K562 (cell line): ENCODE measurements around the gene CCDC171. TPM values are rescaled to one million over a fixed set of nuclear protein-coding genes. Genes with fewer than 3 reads are reported as not detected.

Experiments
- ATAC-seq: fragments of 200-7000 bp; cut with Tn5 transposase; 3 replicates; pipeline ENCODE4 v1.9.1; 2020; ENCODE audit warnings: moderate library complexity
- BruUV-seq: library from RNA; stranded (reverse); fragments of 400-500 nt; replicated peaks from 2 replicates; lab custom pipeline; 2021; lab: Mats Ljungman, UMichigan
- CTCF ChIA-PET: fragments of 300-600 bp; formaldehyde crosslinking; extraction: SDS; loops from one replicate; lab custom pipeline; 2021; ENCODE audit warnings: low intra/inter-chr PET ratio; lab: Yijun Ruan, JAX
- POLR2A ChIA-PET: fragments of 300-600, 350-650 bp; sonication (Branson Sonifier 250); formaldehyde crosslinking; extraction: SDS; loops from one replicate; lab custom pipeline; 2021; ENCODE audit warnings: antibody characterized with exemption, inconsistent platforms; lab: Yijun Ruan, JAX
- DNase-seq, 4 experiments: peaks; one replicate each; pipeline versions ENCODE4 v3.0.0 to v3.0.0-alpha.2; 2011 to 2018; ENCODE audit warnings: low spot score in 3 of 4, mixed read lengths in 3 of 4; ENCODE audit errors: extremely low read depth in 1 of 4
- FAIRE-seq: peaks from 2 replicates; lab custom pipeline; 2011; peaks lifted over from hg19 to GRCh38; lab: Jason Lieb, UNC
- H2AFZ ChIP-seq: 2 replicates; pipeline ENCODE4 v1.6.0; 2011; ENCODE audit warnings: low read depth, low read length, control low read depth, inconsistent platforms
- H3K27ac ChIP-seq: fragments of 200-600 bp; 3 replicates; pipeline ENCODE4 v1.8.0; 2011; ENCODE audit warnings: low read depth, mild to moderate bottlenecking, control low read depth, inconsistent platforms, low read length, moderate library complexity, mixed read lengths; ENCODE audit errors: extremely low read depth
- H3K27me3 ChIP-seq, 2 experiments: fragments of 300-600 bp in 1 of 2; 2 replicates in 1 of 2; 3 replicates in 1 of 2; pipeline versions ENCODE4 v1.6.0 to v1.8.0; 2011; ENCODE audit warnings: inconsistent platforms in 2 of 2, low read length in 2 of 2, mild to moderate bottlenecking in 1 of 2, mixed read lengths in 1 of 2, moderate library complexity in 1 of 2; ENCODE audit not compliant: control insufficient read depth in 2 of 2, insufficient read depth in 2 of 2
- H3K36me3 ChIP-seq: fragments of 300-600 bp; 3 replicates; pipeline ENCODE4 v1.8.0; 2011; ENCODE audit warnings: mild to moderate bottlenecking, low read length, inconsistent platforms; ENCODE audit not compliant: control insufficient read depth, insufficient read depth
- H3K4me1 ChIP-seq, 2 experiments: fragments of 200-600 bp in 1 of 2; replicated peaks in 1 of 2; 2 replicates in 1 of 2; 3 replicates in 1 of 2; pipeline versions ENCODE4 v1.5.1 to v1.8.0; 2011; ENCODE audit warnings: inconsistent platforms in 2 of 2, low read length in 2 of 2, mild to moderate bottlenecking in 1 of 2, mixed read lengths in 1 of 2, moderate library complexity in 1 of 2; ENCODE audit not compliant: control insufficient read depth in 2 of 2, insufficient read depth in 2 of 2
- H3K4me2 ChIP-seq: 2 replicates; pipeline ENCODE4 v1.6.1; 2011; ENCODE audit warnings: low read length, control low read depth, inconsistent platforms, mixed read lengths; ENCODE audit not compliant: insufficient read depth
- H3K4me3 ChIP-seq: fragments of 200-600 bp; sonication (generic), shearing (Covaris generic); 2 replicates; pipeline ENCODE4 v1.5.1; 2016; ENCODE audit warnings: control low read depth, inconsistent platforms
- H3K79me2 ChIP-seq: fragments of 200-600 bp; 3 replicates; pipeline ENCODE4 v1.8.0; 2011; ENCODE audit warnings: low read length, inconsistent platforms; ENCODE audit not compliant: control insufficient read depth, insufficient read depth
- H3K9ac ChIP-seq, 2 experiments: 2 replicates each; pipeline versions ENCODE4 v1.6.0 to v1.6.1; 2011; ENCODE audit warnings: low read depth in 2 of 2, low read length in 2 of 2, control low read depth in 1 of 2, inconsistent platforms in 1 of 2, mild to moderate bottlenecking in 1 of 2, mixed read lengths in 1 of 2; ENCODE audit not compliant: insufficient read depth in 1 of 2
- H3K9me1 ChIP-seq: one replicate; pipeline ENCODE4 v1.6.0; 2011; ENCODE audit warnings: inconsistent platforms, mild to moderate bottlenecking, low read length, moderate library complexity; ENCODE audit not compliant: control insufficient read depth, insufficient read depth
- H3K9me3 ChIP-seq: replicated peaks from 2 replicates; pipeline ENCODE4 v1.5.1; 2011; ENCODE audit warnings: low read depth, low read length, inconsistent platforms; ENCODE audit not compliant: control insufficient read depth, insufficient read depth
- H4K20me1 ChIP-seq: replicated peaks from 2 replicates; pipeline ENCODE4 v1.6.1; 2011; ENCODE audit warnings: low read length, inconsistent platforms, mixed read lengths; ENCODE audit not compliant: control insufficient read depth, insufficient read depth
- ETS2 ChIP-seq: IDR thresholded peaks from 2 replicates; pipeline ENCODE4 v1.6.1; 2016; ENCODE audit warnings: borderline replicate concordance, missing genetic modification characterization, mild to moderate bottlenecking, moderate library complexity, missing compliant biosample characterization; ENCODE audit not compliant: poor library complexity, severe bottlenecking
- NONO ChIP-seq, 2 experiments: fragments of 200-400 bp in 1 of 2; fragments of 450-650 bp in 1 of 2; formaldehyde crosslinking in 1 of 2; IDR thresholded peaks; 2 replicates each; pipeline ENCODE4 v1.6.1; 2017; ENCODE audit warnings: low read depth in 2 of 2, mild to moderate bottlenecking in 2 of 2, moderate library complexity in 2 of 2, low read length in 1 of 2
- RB1 ChIP-seq: fragments of 450-650 bp; IDR thresholded peaks from 2 replicates; pipeline ENCODE4 v1.6.1; 2017; ENCODE audit warnings: low read depth, mild to moderate bottlenecking
- YY1 ChIP-seq, 3 experiments: IDR thresholded peaks; 2 replicates each; pipeline ENCODE4 v1.6.1; 2011; ENCODE audit warnings: low read length in 2 of 3, mild to moderate bottlenecking in 2 of 3, moderate library complexity in 2 of 3, borderline replicate concordance in 1 of 3, control low read depth in 1 of 3, low read depth in 1 of 3; ENCODE audit not compliant: insufficient read depth in 3 of 3, insufficient replicate concordance in 2 of 3, control insufficient read depth in 1 of 3, insufficient read length in 1 of 3; ENCODE audit errors: extremely low read depth in 1 of 3
- ZNF121 ChIP-seq: sonication (generic); formaldehyde crosslinking; conservative IDR thresholded peaks from 2 replicates; pipeline ENCODE4 v1.8.0; 2022; ENCODE audit warnings: missing genetic modification reagents
- WGBS: fragments of 100-300 bp; shearing (Covaris generic); methylation state at CpG from one replicate; pipeline ENCODE4 v1.1.6; 2016; ENCODE audit warnings: low coverage, mixed read lengths; ENCODE audit not compliant: insufficient coverage; ENCODE audit errors: missing lambda C conversion rate; 5-methylcytosine and 5-hydroxymethylcytosine counted together
- in situ Hi-C: fragments of 300-500 bp; cut with MboI; formaldehyde crosslinking; loops from 4 replicates; pipeline ENCODE4 v1.15.0; 2018; ENCODE audit warnings: inconsistent platforms, mixed read lengths
- intact Hi-C: fragments of 100-400 bp; cut with micrococcal nuclease; formaldehyde crosslinking; loops from 2 replicates; pipeline ENCODE4 v1.14.2; 2022
- polyA plus RNA-seq, 8 experiments: library from polyadenylated mRNA; depleted of rRNA in 4 of 8; stranded (reverse) in 5 of 8; unstranded in 3 of 8; fragments of >200 nt; fragmentation: Nextera tagmentation in 2 of 8; fragmentation: Illumina TruSeq in 1 of 8; extraction: Ambion mirVana in 2 of 8; extraction: Trizol in 1 of 8; gene quantifications; 2 replicates each; pipeline versions ENCODE4 v1.2.1 to v1.2.3, GENCODE V29; 2011 to 2014; ENCODE audit warnings: inconsistent platforms in 1 of 8, missing spikeins in 1 of 8
- total RNA-seq, 7 experiments: library from RNA; depleted of rRNA in 6 of 7; stranded (reverse); fragments of >200 nt in 6 of 7; fragmentation: Illumina TruSeq in 2 of 7; extraction: Trizol in 2 of 7; gene quantifications; 2 replicates each; pipeline versions ENCODE4 v1.2.1 to v1.2.3, GENCODE V29; 2011 to 2021; ENCODE audit warnings: low replicate concordance in 1 of 7
- TF ChIP-seq, protein P1 (sequence below): fragments of 450-650 bp; IDR thresholded peaks from 2 replicates; pipeline ENCODE4 v1.6.1; 2016; ENCODE audit warnings: low read depth
- TF ChIP-seq, protein P2 (sequence below): IDR thresholded peaks from 3 replicates; pipeline ENCODE4 v1.6.1; 2011; ENCODE audit warnings: borderline replicate concordance, mild to moderate bottlenecking; ENCODE audit not compliant: insufficient read length, insufficient read depth
- TF ChIP-seq, protein P3 (sequence below): fragments of 450-650 bp; formaldehyde crosslinking; IDR thresholded peaks from 2 replicates; pipeline ENCODE4 v1.4.0; 2020; ENCODE audit warnings: mild to moderate bottlenecking, moderate library complexity

The CCDC171 gene
- total and polyA plus RNA-seq, 9 of the 15 experiments (the other 6 are each of a cell fraction or from before 2014, with no cell fraction given): 0.08 to 3.8 (median 0.27) TPM

DNA sequence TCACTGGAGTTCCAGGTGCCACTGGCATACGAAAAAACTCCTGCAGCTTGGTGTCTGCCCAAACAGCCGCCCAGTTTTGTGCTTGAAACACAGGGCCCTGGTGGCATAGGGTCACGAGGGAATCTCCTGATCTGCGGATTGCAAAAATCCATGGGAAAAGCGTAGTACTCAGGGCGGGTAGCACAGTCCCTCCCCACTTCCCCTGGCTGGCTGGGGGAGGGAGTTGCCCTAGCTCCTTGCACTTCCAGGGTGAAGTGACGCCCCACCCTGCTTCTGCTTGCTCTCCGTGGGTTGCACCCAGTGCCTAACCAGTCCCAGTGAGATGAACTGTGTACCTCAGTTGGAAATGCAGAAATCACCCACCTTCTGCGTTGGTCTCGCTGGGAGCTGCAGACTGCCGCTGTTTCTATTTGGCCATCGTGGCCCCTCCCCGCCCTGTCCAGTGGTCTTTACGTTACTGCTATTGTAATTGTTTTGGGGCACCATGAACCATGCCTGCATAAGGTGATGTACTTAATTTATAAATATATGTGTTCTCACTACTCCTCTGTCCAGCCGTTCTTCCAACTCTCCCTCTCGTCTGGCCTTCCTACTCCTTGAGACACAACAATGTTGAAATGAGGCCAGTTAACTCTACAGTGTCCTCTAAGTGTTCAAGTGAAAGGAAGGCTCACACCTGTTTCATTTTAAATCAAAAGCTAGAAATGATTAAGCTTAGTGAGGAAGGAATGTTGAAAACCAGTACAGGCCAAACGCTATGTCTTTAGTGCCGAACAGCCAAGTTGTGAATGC is 65.9 kb downstream of the CCDC171 start:
- 2% methylated on average over 12 of the region's 18 CpGs for WGBS
- no peak overlapping the region for H3K27ac ChIP-seq
- no peaks in the 10 kb centered on the region for H3K4me1 ChIP-seq
- no peaks in the 10 kb centered on the region for H3K79me2 ChIP-seq
- no peaks in the 10 kb centered on the region for H3K27me3 ChIP-seq
- no peak for FAIRE-seq
- no TSS peak for BruUV-seq
- no peak overlapping the region for H3K4me3 ChIP-seq
- no peaks in the 10 kb centered on the region for H3K9me3 ChIP-seq
- H3K36me3 ChIP-seq: no peaks in the 10 kb centered on the region
- DNase-seq: peak in 1 of 4 experiments; percentile 8
- no peak for ATAC-seq
- CTCF ChIA-PET: no interaction called here
- in situ Hi-C loops: loop anchor here (25.0 kb wide), 1 partner anchor 406 kb away; no protein-coding TSS in a partner anchor
- no peak overlapping the region for H3K9ac ChIP-seq
- intact Hi-C loops: no loop called here
- H3K4me2 ChIP-seq: no peak overlapping the region
- POLR2A ChIA-PET: no interaction called here
- no peaks in the 10 kb centered on the region for H3K9me1 ChIP-seq
- H4K20me1 ChIP-seq: no peaks in the 10 kb centered on the region
- H2AFZ ChIP-seq: peak overlapping the region; percentile 55; the same call in 1 of the 2 replicates
- TF ChIP-seq, protein P1, sequence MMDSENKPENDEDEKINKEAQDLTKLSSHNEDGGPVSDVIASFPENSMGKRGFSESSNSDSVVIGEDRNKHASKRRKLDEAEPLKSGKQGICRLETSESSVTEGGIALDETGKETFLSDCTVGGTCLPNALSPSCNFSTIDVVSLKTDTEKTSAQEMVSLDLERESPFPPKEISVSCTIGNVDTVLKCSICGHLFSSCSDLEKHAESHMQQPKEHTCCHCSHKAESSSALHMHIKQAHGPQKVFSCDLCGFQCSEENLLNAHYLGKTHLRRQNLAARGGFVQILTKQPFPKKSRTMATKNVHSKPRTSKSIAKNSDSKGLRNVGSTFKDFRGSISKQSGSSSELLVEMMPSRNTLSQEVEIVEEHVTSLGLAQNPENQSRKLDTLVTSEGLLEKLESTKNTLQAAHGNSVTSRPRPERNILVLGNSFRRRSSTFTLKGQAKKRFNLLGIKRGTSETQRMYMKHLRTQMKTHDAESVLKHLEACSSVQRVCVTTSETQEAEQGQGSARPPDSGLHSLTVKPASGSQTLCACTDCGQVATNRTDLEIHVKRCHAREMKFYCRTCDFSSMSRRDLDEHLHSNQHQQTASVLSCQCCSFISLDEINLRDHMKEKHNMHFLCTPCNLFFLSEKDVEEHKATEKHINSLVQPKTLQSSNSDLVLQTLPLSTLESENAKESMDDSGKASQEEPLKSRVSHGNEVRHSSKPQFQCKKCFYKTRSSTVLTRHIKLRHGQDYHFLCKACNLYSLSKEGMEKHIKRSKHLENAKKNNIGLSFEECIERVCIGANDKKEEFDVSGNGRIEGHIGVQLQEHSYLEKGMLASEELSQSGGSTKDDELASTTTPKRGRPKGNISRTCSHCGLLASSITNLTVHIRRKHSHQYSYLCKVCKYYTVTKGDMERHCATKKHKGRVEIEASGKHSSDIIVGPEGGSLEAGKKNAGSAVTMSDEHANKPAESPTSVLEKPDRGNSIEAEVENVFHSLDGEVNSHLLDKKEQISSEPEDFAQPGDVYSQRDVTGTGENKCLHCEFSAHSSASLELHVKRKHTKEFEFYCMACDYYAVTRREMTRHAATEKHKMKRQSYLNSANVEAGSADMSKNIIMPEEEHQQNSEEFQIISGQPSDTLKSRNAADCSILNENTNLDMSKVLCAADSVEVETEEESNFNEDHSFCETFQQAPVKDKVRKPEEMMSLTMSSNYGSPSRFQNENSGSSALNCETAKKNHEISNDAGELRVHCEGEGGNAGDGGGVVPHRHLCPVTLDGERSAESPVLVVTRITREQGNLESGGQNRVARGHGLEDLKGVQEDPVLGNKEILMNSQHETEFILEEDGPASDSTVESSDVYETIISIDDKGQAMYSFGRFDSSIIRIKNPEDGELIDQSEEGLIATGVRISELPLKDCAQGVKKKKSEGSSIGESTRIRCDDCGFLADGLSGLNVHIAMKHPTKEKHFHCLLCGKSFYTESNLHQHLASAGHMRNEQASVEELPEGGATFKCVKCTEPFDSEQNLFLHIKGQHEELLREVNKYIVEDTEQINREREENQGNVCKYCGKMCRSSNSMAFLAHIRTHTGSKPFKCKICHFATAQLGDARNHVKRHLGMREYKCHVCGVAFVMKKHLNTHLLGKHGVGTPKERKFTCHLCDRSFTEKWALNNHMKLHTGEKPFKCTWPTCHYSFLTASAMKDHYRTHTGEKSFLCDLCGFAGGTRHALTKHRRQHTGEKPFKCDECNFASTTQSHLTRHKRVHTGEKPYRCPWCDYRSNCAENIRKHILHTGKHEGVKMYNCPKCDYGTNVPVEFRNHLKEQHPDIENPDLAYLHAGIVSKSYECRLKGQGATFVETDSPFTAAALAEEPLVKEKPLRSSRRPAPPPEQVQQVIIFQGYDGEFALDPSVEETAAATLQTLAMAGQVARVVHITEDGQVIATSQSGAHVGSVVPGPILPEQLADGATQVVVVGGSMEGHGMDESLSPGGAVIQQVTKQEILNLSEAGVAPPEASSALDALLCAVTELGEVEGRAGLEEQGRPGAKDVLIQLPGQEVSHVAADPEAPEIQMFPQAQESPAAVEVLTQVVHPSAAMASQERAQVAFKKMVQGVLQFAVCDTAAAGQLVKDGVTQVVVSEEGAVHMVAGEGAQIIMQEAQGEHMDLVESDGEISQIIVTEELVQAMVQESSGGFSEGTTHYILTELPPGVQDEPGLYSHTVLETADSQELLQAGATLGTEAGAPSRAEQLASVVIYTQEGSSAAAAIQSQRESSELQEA: no peak
- no peak for TF ChIP-seq ZNF121 (CRISPR knock-in tag)
- TF ChIP-seq YY1 (IDR thresholded peaks at IDR 0.05; ENCODE audit: borderline replicate concordance in 1 of 3, control insufficient read depth in 1 of 3, extremely low read depth in 1 of 3, insufficient read depth in 3 of 3, insufficient read length in 1 of 3, insufficient replicate concordance in 2 of 3, low read depth in 1 of 3, low read length in 2 of 3): no peak
- TF ChIP-seq NONO (IDR thresholded peaks at IDR 0.05; ENCODE audit: low read depth in 2 of 2, low read length in 1 of 2): no peak
- TF ChIP-seq, protein P2, sequence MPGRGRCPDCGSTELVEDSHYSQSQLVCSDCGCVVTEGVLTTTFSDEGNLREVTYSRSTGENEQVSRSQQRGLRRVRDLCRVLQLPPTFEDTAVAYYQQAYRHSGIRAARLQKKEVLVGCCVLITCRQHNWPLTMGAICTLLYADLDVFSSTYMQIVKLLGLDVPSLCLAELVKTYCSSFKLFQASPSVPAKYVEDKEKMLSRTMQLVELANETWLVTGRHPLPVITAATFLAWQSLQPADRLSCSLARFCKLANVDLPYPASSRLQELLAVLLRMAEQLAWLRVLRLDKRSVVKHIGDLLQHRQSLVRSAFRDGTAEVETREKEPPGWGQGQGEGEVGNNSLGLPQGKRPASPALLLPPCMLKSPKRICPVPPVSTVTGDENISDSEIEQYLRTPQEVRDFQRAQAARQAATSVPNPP: no peak
- TF ChIP-seq RB1: no peak
- no peak for TF ChIP-seq ETS2 (tag)
- TF ChIP-seq, protein P3, sequence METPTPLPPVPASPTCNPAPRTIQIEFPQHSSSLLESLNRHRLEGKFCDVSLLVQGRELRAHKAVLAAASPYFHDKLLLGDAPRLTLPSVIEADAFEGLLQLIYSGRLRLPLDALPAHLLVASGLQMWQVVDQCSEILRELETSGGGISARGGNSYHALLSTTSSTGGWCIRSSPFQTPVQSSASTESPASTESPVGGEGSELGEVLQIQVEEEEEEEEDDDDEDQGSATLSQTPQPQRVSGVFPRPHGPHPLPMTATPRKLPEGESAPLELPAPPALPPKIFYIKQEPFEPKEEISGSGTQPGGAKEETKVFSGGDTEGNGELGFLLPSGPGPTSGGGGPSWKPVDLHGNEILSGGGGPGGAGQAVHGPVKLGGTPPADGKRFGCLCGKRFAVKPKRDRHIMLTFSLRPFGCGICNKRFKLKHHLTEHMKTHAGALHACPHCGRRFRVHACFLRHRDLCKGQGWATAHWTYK (CRISPR knock-in tag): no peak
